ENCODE data around the gene KITLG. TPM values are rescaled to one million over a fixed set of nuclear protein-coding genes. Genes with fewer than 3 reads are reported as not detected.

The KITLG gene
- total and polyA plus RNA-seq, 2 experiments from 2014 or later = 4.3 to 30.4 TPM

DNA sequence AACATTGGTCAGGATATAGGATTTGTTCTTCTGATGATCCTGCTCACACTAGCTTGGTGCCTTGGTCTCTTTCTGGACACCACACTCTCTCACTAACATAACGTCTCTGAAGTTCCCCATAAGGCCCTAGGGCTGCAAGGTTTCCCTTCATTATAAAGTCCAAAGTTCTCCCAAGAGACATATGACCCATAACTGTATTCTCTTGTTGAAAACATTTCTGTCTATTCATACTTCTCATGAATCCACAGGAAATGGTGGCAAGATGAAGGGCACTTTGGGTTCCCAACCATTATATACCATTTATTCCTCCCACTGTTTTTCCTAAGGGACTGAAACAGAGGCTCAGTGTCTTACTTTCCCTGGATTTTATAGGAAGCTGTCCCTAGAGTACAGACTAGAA, 37.1 kb upstream of the KITLG start:
- Histone ChIP-seq H3K27ac (no peak overlapping the region), H3K9me3 (ENCODE audit: low read depth) (no peaks in the 10 kb centered on the region), H3K4me1 (ENCODE audit: insufficient read depth) (no peaks in the 10 kb centered on the region), H3K4me3 (no peak overlapping the region), H4K20me1 (ENCODE audit: insufficient read depth, poor library complexity, severe bottlenecking) (no peaks in the 10 kb centered on the region), H3K9me2 (replicated peaks; ENCODE audit: insufficient read depth) (no peaks in the 10 kb centered on the region), H3K79me2 (no peaks in the 10 kb centered on the region), H3K36me3 (replicated peaks; ENCODE audit: insufficient read depth, low read depth) (no peaks in the 10 kb centered on the region), H3K27me3 (no peaks in the 10 kb centered on the region), H2AFZ (no peak overlapping the region), H3K4me2 (no peak overlapping the region)
- 95% methylated on average over 1 of the region's 1 CpG for WGBS (ENCODE audit: low lambda C conversion rate, missing lambda C conversion rate)
- TF ChIP-seq, protein P1, sequence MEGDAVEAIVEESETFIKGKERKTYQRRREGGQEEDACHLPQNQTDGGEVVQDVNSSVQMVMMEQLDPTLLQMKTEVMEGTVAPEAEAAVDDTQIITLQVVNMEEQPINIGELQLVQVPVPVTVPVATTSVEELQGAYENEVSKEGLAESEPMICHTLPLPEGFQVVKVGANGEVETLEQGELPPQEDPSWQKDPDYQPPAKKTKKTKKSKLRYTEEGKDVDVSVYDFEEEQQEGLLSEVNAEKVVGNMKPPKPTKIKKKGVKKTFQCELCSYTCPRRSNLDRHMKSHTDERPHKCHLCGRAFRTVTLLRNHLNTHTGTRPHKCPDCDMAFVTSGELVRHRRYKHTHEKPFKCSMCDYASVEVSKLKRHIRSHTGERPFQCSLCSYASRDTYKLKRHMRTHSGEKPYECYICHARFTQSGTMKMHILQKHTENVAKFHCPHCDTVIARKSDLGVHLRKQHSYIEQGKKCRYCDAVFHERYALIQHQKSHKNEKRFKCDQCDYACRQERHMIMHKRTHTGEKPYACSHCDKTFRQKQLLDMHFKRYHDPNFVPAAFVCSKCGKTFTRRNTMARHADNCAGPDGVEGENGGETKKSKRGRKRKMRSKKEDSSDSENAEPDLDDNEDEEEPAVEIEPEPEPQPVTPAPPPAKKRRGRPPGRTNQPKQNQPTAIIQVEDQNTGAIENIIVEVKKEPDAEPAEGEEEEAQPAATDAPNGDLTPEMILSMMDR (IDR thresholded peaks at IDR 0.05; ENCODE audit: poor library complexity) = no peak
- TF ChIP-seq EZH2phosphoT487 (IDR thresholded peaks at IDR 0.05; ENCODE audit: low read depth, severe bottlenecking, unreplicated experiment) = no peak
- TF ChIP-seq EZH2 (IDR thresholded peaks at IDR 0.05; ENCODE audit: borderline replicate concordance) = no peak
- no peak for DNase-seq (ENCODE audit: low spot score)

DNA sequence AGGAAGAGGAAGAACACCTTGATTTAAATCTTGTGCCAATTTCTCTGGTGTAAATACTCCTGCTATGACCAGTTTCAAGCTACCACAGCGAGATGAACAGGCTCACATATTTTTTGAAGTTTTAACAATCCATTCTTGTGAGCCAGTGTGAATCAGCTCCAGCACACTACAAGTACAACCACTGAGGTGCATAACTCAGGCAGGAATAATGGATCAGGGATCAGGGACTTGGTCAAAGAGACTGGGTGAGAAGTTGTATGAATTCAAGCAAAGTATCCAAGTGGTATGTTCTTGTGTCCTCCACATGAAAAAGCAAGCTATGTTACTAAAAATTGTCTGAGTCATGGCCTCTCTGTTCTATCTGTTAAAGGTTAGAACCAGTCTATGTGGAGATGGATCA, 35.2 kb upstream of the KITLG start:
- no peak overlapping the region for H2AFZ ChIP-seq
- H3K27me3 ChIP-seq = no peaks in the 10 kb centered on the region
- no peaks in the 10 kb centered on the region for H4K20me1 ChIP-seq (ENCODE audit: insufficient read depth, poor library complexity, severe bottlenecking)
- TF ChIP-seq EZH2 (IDR thresholded peaks at IDR 0.05; ENCODE audit: borderline replicate concordance) (no peak), EZH2phosphoT487 (IDR thresholded peaks at IDR 0.05; ENCODE audit: low read depth, severe bottlenecking, unreplicated experiment) (no peak)
- TF ChIP-seq, protein P1 (IDR thresholded peaks at IDR 0.05; ENCODE audit: poor library complexity) = no peak
- H3K4me3 ChIP-seq = no peak overlapping the region
- no peaks in the 10 kb centered on the region for H3K36me3 ChIP-seq (replicated peaks; ENCODE audit: insufficient read depth, low read depth)
- H3K9me2 ChIP-seq (replicated peaks; ENCODE audit: insufficient read depth) = no peaks in the 10 kb centered on the region
- H3K4me2 ChIP-seq = no peak overlapping the region
- no peaks in the 10 kb centered on the region for H3K4me1 ChIP-seq (ENCODE audit: insufficient read depth)
- no peak for DNase-seq (ENCODE audit: low spot score)
- 88% methylated on average over 1 of the region's 1 CpG for WGBS (ENCODE audit: low lambda C conversion rate, missing lambda C conversion rate)
- no peaks in the 10 kb centered on the region for H3K9me3 ChIP-seq (ENCODE audit: low read depth)
- no peaks in the 10 kb centered on the region for H3K79me2 ChIP-seq
- no peak overlapping the region for H3K27ac ChIP-seq

DNA sequence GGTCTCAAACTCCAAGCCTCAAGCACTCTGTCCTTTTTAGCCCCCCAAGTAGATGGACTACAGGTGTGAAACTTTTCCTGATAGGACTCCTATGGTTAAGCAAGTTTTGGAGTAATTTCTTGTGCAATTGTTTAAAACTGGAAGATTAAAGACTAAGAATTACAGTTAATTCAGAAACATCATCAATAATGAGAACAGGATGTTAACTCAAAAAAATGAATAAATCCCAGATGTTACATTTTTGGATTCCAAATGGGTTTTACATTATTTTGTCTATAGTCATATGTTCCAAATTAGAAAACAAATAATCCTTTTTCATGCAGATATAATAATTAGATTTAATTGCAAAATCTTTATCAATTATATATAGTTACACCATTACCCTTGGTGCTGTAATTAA, 24.4 kb upstream of the KITLG start:
- TF ChIP-seq EZH2 (IDR thresholded peaks at IDR 0.05; ENCODE audit: borderline replicate concordance) (no peak), EZH2phosphoT487 (IDR thresholded peaks at IDR 0.05; ENCODE audit: low read depth, severe bottlenecking, unreplicated experiment) (no peak)
- TF ChIP-seq, protein P1 (IDR thresholded peaks at IDR 0.05; ENCODE audit: poor library complexity) = no peak
- no peaks in the 10 kb centered on the region for H3K9me2 ChIP-seq (replicated peaks; ENCODE audit: insufficient read depth)

DNA sequence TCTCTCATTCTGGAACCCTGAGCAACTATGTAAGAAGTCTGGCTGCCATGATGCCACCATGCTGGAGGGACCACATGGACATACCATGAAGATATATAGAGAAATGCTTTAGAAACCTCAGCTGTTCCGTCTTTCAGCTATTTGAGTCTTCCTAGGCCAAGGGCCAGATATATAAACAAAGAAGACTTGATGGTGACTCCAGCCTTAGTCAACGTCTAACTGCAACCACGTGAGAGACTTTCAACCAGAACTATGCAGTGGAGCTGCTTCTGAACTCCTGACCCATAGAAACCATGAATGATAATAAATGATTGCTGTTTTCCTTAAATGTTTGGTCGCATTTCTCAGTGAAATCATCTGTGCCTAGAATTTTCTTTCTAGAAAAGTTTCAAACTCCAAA, 20.0 kb upstream of the KITLG start:
- H4K20me1 ChIP-seq (ENCODE audit: insufficient read depth, poor library complexity, severe bottlenecking) = no peaks in the 10 kb centered on the region
- H3K79me2 ChIP-seq = no peaks in the 10 kb centered on the region
- H3K27me3 ChIP-seq = no peaks in the 10 kb centered on the region
- H3K9me3 ChIP-seq (ENCODE audit: low read depth) = no peaks in the 10 kb centered on the region
- 85% methylated on average over 4 of the region's 4 CpGs for WGBS (ENCODE audit: low lambda C conversion rate, missing lambda C conversion rate)
- no peaks in the 10 kb centered on the region for H3K4me1 ChIP-seq (ENCODE audit: insufficient read depth)
- DNase-seq (ENCODE audit: low spot score) = no peak
- no peak overlapping the region for H3K4me3 ChIP-seq
- H3K4me2 ChIP-seq = no peak overlapping the region
- no peak overlapping the region for H3K27ac ChIP-seq
- no peak overlapping the region for H2AFZ ChIP-seq
- TF ChIP-seq EZH2 (IDR thresholded peaks at IDR 0.05; ENCODE audit: borderline replicate concordance) (no peak), EZH2phosphoT487 (IDR thresholded peaks at IDR 0.05; ENCODE audit: low read depth, severe bottlenecking, unreplicated experiment) (no peak)
- TF ChIP-seq, protein P1 (IDR thresholded peaks at IDR 0.05; ENCODE audit: poor library complexity) = no peak
- H3K36me3 ChIP-seq (replicated peaks; ENCODE audit: insufficient read depth, low read depth) = no peaks in the 10 kb centered on the region
- H3K9me2 ChIP-seq (replicated peaks; ENCODE audit: insufficient read depth) = no peaks in the 10 kb centered on the region

More for the DNA sequence above, 24.4 kb upstream of the KITLG start:
- DNase-seq (ENCODE audit: low spot score) = no peak
- H3K4me3 ChIP-seq = no peak overlapping the region
- H2AFZ ChIP-seq = no peak overlapping the region
- no peaks in the 10 kb centered on the region for H3K4me1 ChIP-seq (ENCODE audit: insufficient read depth)
- H3K9me3 ChIP-seq (ENCODE audit: low read depth) = no peaks in the 10 kb centered on the region
- no peaks in the 10 kb centered on the region for H3K27me3 ChIP-seq
- H4K20me1 ChIP-seq (ENCODE audit: insufficient read depth, poor library complexity, severe bottlenecking) = no peaks in the 10 kb centered on the region
- H3K36me3 ChIP-seq (replicated peaks; ENCODE audit: insufficient read depth, low read depth) = no peaks in the 10 kb centered on the region
- H3K79me2 ChIP-seq = no peaks in the 10 kb centered on the region
- H3K27ac ChIP-seq = no peak overlapping the region
- H3K4me2 ChIP-seq = no peak overlapping the region
